Activated naive CD4-positive, alpha-beta T cell treated with anti-CD3 and anti-CD28 coated beads, Interleukin-2, amount 50 U/mL, for 72 hours (primary cell): Measurements from ENCODE around the gene TMCC2. TPM values are rescaled to one million over a fixed set of nuclear protein-coding genes. Genes with fewer than 3 reads are reported as not detected.

ENCODE experiments used
- ATAC-seq, 2 donors: fragments of 150-1000 bp; cut with Tn5 transposase; 2 replicates each; pipeline ENCODE4 v1.10.0; 2021; ENCODE audit warnings: mild to moderate bottlenecking in 2 of 2, moderate library complexity in 2 of 2
- DNase-seq, 2 donors: peaks; one replicate each; pipeline ENCODE4 v3.0.0; 2021 to 2022; ENCODE audit warnings: low spot score in 2 of 2
- H3K27ac Mint-ChIP-seq, 2 donors: one replicate each; pipeline ENCODE4 v1.8.0; 2022; ENCODE audit warnings: mild to moderate bottlenecking in 2 of 2, mixed read lengths in 2 of 2
- H3K36me3 Mint-ChIP-seq, 2 donors: one replicate each; pipeline ENCODE4 v1.8.0; 2022; ENCODE audit warnings: mixed read lengths in 2 of 2
- H3K9me3 Mint-ChIP-seq, 2 donors: one replicate each; pipeline ENCODE4 v1.8.0; 2022; ENCODE audit warnings: mixed read lengths in 2 of 2
- total RNA-seq, 2 donors: library from RNA; stranded (reverse); gene quantifications; one replicate each; pipeline ENCODE4 v1.2.3, GENCODE V29; 2022

Gene TMCC2
- total RNA-seq, 2 donors from 2014 or later: 11.1 to 17.2 TPM

DNA sequence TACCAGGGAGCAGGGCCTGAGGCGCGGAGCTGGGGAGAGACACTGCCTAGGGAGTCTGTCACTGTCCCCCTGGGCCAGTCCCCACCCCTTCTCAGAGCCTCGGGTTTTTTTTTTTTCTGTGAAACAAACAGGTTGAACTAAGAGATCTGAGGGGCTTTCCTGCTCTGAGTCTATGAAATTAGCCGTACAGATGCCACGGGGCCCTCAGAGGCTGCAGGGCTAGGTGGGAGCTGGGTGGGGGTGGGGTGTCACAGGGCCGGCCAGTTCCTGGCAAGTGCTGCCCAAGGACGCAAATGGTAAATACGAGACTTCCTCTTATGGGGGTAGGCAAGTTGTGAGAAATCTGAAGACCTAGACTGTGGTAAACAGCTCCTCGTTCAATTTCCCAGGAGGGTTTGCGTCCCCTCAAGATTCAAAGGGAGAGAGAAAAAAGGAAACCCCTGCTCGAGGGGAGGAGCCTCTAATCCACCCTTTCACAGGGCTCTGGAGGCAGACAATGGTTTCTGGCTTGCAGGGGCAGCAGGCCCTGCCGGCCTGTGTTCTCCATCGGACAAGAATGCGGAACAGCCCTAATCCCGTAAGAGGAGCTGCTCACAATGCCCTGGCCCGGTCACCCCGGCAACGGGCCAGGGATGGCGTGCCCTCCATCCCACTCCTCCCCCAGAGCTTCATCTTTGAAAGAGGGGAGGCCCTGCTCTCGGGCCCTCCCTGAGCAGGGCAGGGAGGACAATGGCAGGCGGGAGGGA lies 86.0 kb downstream of the TMCC2 start:
- H3K9me3 Mint-ChIP-seq: no peaks in the 10 kb centered on the region
- H3K27ac Mint-ChIP-seq: peak overlapping the region; percentile 88 to 94
- DNase-seq (peak in 1 of 2 donors; percentile 46), ATAC-seq (peak; percentile 75 to 87)
- no peaks in the 10 kb centered on the region for H3K36me3 Mint-ChIP-seq

GRCh38 chr1:205315008-205315618 lies 87.4 kb downstream of the TMCC2 start:
- H3K27ac Mint-ChIP-seq: peak overlapping the region; percentile 9 to 88
- H3K36me3 Mint-ChIP-seq: peaks cover 0 to 4% of the 10 kb centered on the region in 2 donors
- ATAC-seq: no peak

DNA sequence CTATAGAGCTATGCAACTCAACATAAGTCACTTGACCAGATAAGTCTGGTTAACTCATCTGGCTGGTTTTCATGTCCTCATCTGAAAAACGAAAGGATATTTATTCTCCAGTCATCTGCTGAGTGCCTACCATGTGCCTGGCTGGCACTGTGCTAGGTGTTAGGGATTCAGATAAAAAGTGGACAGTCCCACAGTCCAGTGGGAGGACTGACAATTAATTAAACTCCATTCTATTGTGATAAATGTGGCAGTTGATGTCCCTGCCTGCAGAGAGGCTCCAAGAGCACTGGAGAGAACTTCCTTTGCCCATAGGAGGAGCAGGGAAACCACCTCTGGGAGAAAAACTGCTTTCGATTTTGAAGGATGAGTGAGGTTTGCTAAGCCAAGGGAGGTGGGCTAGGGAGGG lies 88.4 kb downstream of the TMCC2 start:
- DNase-seq (no peak), ATAC-seq (peak in 1 of 2 donors; percentile 35)
- Mint-ChIP-seq H3K27ac (peak overlapping the region; percentile 19 to 20), H3K9me3 (no peaks in the 10 kb centered on the region), H3K36me3 (peaks cover 8 to 14% of the 10 kb centered on the region in 2 donors)

More at GRCh38 chr1:205315008-205315618, 87.4 kb downstream of the TMCC2 start:
- DNase-seq: no peak
- H3K9me3 Mint-ChIP-seq: no peaks in the 10 kb centered on the region

- Mint-ChIP-seq H3K36me3 (peaks cover 12 to 18% of the 10 kb centered on the region in 2 donors), H3K9me3 (no peaks in the 10 kb centered on the region), H3K27ac (peak overlapping the region; percentile 19 to 26)
- DNase-seq (no peak), ATAC-seq (no peak)
Observed at GRCh38 chr1:205317311-205317917, 89.7 kb downstream of the TMCC2 start.

DNA sequence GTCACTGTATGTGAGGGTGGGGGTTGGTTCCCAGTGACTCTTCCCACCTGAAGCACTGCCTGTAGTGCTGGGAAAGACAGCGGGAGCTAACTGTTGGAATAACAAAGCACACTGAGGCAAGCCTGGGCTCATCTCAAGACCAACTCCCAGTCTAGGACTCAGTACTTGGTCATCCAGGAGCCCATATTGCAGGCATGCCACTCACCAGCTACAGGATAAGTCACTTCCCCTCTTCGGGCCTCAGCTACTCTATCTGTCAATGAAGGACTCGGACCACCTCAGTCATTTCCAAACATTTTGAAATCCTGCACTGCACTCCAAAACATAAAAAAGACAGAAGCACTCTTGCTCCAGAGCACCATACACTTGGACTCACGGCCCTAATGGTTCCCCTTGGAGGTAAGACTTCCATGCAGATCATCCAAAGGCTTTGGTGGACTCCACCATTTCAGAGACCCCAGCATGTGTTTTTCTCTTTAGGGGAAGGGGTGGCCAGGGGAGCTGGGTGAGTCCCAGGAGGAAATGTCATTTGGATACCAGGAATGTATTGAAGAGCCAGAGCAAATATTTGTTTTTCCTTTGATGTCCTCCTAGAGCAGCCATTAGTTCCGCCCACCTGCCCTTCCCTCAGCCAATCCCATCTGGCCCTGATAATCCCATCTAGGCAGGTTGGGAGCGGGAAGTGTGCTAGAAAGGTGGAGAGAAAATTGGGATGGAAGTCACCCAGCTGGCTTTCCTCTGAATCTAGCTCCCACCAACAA lies 90.7 kb downstream of the TMCC2 start:
- DNase-seq (no peak), ATAC-seq (no peak)
- Mint-ChIP-seq H3K36me3 (peaks cover 12 to 18% of the 10 kb centered on the region in 2 donors), H3K9me3 (no peaks in the 10 kb centered on the region), H3K27ac (peak overlapping the region; percentile 19 to 81)

GRCh38 chr1:205319081-205320018 lies 91.6 kb downstream of the TMCC2 start:
- DNase-seq (peak in 1 of 2 donors; percentile 33), ATAC-seq (peak; percentile 37 to 42)
- peak overlapping the region; percentile 77 to 89 for H3K27ac Mint-ChIP-seq
- H3K36me3 Mint-ChIP-seq: peaks cover 12 to 18% of the 10 kb centered on the region in 2 donors
- H3K9me3 Mint-ChIP-seq: no peaks in the 10 kb centered on the region

- peak; percentile 84 to 87 for ATAC-seq
- H3K36me3 Mint-ChIP-seq: peaks cover 12 to 18% of the 10 kb centered on the region in 2 donors
- H3K9me3 Mint-ChIP-seq: no peaks in the 10 kb centered on the region
- DNase-seq: peak; percentile 83 to 87
- H3K27ac Mint-ChIP-seq: peak within 1 kb of the TSS; percentile 89 to 92
Observed at GRCh38 chr1:205321162-205321958, 93.6 kb downstream of the TMCC2 start, which contains the start of gene NUAK2. Gene NUAK2 (minus strand): TSS chr1:205321745. CDS start chr1:205321628, 117 bp downstream.

DNA sequence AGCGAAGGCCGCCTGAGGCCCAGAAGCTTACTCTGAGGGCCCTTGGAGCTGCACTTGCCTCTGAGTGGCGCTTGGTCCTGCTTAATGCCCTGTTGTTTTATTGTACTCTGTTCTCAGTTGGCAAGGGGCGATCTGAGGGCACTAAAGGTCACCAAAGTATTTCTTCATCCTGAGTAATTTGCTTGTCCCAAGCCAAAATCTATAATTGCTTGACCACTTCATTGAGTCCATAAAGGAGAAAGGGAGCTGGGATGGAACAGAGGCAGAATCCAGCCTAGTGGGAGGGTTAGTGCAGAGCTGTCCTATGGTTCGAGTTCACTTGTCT lies 94.2 kb downstream of the TMCC2 start:
- peaks cover 12 to 18% of the 10 kb centered on the region in 2 donors for H3K36me3 Mint-ChIP-seq
- H3K9me3 Mint-ChIP-seq: no peaks in the 10 kb centered on the region
- no peak for DNase-seq
- no peak overlapping the region for H3K27ac Mint-ChIP-seq
- no peak for ATAC-seq

Other genes starting within 250 kb of the TMCC2 start
- gene CNTN2, start 184.7 kb upstream of the TMCC2 start, total RNA-seq: not detected
- 1 to 10 TPM; 4.1 to 6.0 TPM for gene TMEM81, start 143.5 kb upstream of the TMCC2 start, total RNA-seq
- 10 to 100 TPM; 19.3 to 24.6 TPM for gene RBBP5, start 106.0 kb upstream of the TMCC2 start, total RNA-seq
- gene DSTYK, start 16.2 kb upstream of the TMCC2 start, total RNA-seq: 10 to 100 TPM; 13.0 to 15.3 TPM
- 1 to 10 TPM; 5.9 to 6.8 TPM for gene NUAK2, start 93.8 kb downstream of the TMCC2 start, total RNA-seq
- not detected for gene KLHDC8A, start 129.0 kb downstream of the TMCC2 start, total RNA-seq
- gene LEMD1, start 194.1 kb downstream of the TMCC2 start, total RNA-seq: 1 to 10 TPM in 1 of 2 donors, not detected in 1; 1.4 TPM
- gene BLACAT1, start 228.1 kb downstream of the TMCC2 start, total RNA-seq: under 1 TPM; 0.14 to 0.62 TPM